GM21526 (cell line): ENCODE measurements around the gene TXNL4B.

Experiments
- ATAC-seq: cut with Tn5 transposase; IDR thresholded peaks from one replicate; pipeline ENCODE4 v1.9.1; 2021; ENCODE audit warnings: moderate library complexity; ENCODE audit not compliant: unreplicated experiment, low FRiP score

Gene TXNL4B

GRCh38 chr16:72093448-72094265 is at the start of gene TXNL4B, which contains the start of gene DHX38:
Gene TXNL4B, minus strand, starts transcription at chr16:72093620. Its CDS starts 2,871 bp downstream, at chr16:72090749.
Gene DHX38, plus strand, starts transcription at chr16:72093847. Its CDS starts 2,311 bp downstream, at chr16:72096158.
- peak; percentile 96 for ATAC-seq

- no peak for ATAC-seq
These were observed 49.1 kb upstream of the TXNL4B start for GRCh38 chr16:72142476-72142875.

- ATAC-seq: no peak
These were observed 46.5 kb upstream of the TXNL4B start for GRCh38 chr16:72139908-72140307.

GRCh38 chr16:72138064-72138572 is 44.7 kb upstream of the TXNL4B start:
- ATAC-seq: no peak

- no peak for ATAC-seq
These were observed 44.1 kb upstream of the TXNL4B start for GRCh38 chr16:72137380-72138063.

GRCh38 chr16:72134507-72134906 is 41.1 kb upstream of the TXNL4B start:
- ATAC-seq: no peak

GRCh38 chr16:72132726-72133125 is 39.3 kb upstream of the TXNL4B start:
- no peak for ATAC-seq

GRCh38 chr16:72131036-72131435 is 37.6 kb upstream of the TXNL4B start:
- ATAC-seq: no peak

- ATAC-seq: no peak
These were observed 36.7 kb upstream of the TXNL4B start for GRCh38 chr16:72129976-72130656.

GRCh38 chr16:72128701-72129100 is 35.3 kb upstream of the TXNL4B start:
- no peak for ATAC-seq

- ATAC-seq: no peak
These were observed 33.0 kb upstream of the TXNL4B start for GRCh38 chr16:72126429-72126765.

- ATAC-seq: no peak
These were observed 32.4 kb upstream of the TXNL4B start for GRCh38 chr16:72125635-72126428.

- ATAC-seq: peak; percentile 74
These were observed 31.6 kb upstream of the TXNL4B start for GRCh38 chr16:72124761-72125634.

GRCh38 chr16:72124148-72124547 is 30.7 kb upstream of the TXNL4B start:
- no peak for ATAC-seq

GRCh38 chr16:72123426-72123825 is 30.0 kb upstream of the TXNL4B start:
- no peak for ATAC-seq

- ATAC-seq: no peak
These were observed 29.5 kb upstream of the TXNL4B start for GRCh38 chr16:72122916-72123315.

GRCh38 chr16:72122308-72122707 is 28.9 kb upstream of the TXNL4B start:
- ATAC-seq: no peak

GRCh38 chr16:72120026-72120425 is 26.6 kb upstream of the TXNL4B start:
- ATAC-seq: no peak

- ATAC-seq: no peak
These were observed 20.2 kb upstream of the TXNL4B start for GRCh38 chr16:72113616-72113945.
